ENCODE results near the gene LRBA.
"Not testable (repeated sequence)": the region's sequence is repeated elsewhere in the genome, so short reads cannot be mapped to it uniquely, and the experiment has no call there.

GRCh38 chr4:151029006-151029405, 13.9 kb upstream of the LRBA start:
- not testable (repeated sequence) for TF ChIP-seq CTCF (IDR thresholded peaks at IDR 0.05; ENCODE audit: borderline replicate concordance, extremely low read depth, low read length, poor library complexity, severe bottlenecking); EZH2 (IDR thresholded peaks at IDR 0.05; ENCODE audit: borderline replicate concordance, low read depth, low read length, severe bottlenecking)
